HG02678 (cell line): ENCODE measurements around the gene ST8SIA6.
"Not testable (repeated sequence)": the region's sequence is repeated elsewhere in the genome, so short reads cannot be mapped to it uniquely, and the experiment has no call there.

Experiments
- ATAC-seq: cut with Tn5 transposase; IDR thresholded peaks from one replicate; pipeline ENCODE4 v1.9.1; 2021; ENCODE audit warnings: mild to moderate bottlenecking, moderate library complexity; ENCODE audit not compliant: unreplicated experiment

Gene ST8SIA6

GRCh38 chr10:17349717-17350116, 104.7 kb downstream of the ST8SIA6 start:
- ATAC-seq: no peak

GRCh38 chr10:17348501-17349349, 105.7 kb downstream of the ST8SIA6 start:
- no peak for ATAC-seq

- no peak for ATAC-seq
Measured at GRCh38 chr10:17348011-17348500, 106.3 kb downstream of the ST8SIA6 start.

- no peak for ATAC-seq
Measured at GRCh38 chr10:17344206-17344605, 110.2 kb downstream of the ST8SIA6 start.

DNA sequence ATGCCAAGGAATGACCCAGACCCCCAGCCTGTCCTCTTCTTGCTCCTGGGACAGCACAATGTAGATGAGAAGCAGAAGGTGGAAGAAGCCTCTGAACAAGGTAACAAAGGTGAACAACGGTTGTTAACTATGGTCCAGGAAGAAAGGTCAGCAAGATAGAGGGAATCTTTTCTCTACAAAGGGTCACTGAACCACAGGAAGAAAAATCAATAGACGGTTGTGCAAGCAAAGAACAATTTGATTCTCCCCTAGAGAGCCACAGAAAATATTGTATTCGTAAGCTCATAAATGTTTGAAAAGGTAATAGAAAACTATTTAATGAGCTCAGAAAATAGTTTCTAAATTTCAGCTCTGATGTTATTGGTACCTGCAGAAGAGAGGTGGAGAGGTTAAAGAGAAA, 111.3 kb downstream of the ST8SIA6 start:
- ATAC-seq: no peak

DNA sequence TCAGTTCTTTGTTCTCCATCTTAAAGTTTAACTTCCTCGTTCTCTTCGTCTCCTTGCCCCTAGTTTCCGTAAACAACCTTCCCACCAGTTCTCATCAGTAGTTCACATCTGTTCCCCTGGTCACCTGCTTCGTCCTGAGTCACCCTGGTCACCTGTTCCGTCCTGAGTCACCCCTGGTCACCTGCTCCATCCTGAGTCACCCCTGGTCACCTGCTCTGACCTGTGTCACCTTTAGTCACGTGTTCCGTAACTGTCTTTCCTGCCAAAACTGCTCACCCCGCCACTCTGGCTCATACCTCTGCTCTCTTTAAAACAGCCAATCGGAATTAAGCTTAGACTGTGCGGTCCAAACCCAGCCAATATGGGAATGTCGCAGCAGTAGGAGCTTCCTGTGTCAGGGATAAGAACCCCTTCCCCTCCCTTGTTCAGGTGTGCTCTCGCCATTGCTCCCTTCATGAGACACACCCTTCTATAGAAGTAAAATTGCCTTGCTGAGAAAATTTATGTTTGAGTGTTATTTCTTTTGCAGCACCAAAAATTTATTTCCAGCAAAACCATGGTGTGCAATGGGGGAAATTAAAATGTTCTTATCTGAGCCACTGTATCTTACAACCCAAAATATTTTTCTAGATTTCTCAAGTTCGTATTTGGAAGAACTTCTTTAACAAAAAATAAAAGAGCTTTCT, 114.1 kb downstream of the ST8SIA6 start:
- no peak for ATAC-seq

GRCh38 chr10:17335065-17335464, 119.3 kb downstream of the ST8SIA6 start:
- ATAC-seq: no peak

DNA sequence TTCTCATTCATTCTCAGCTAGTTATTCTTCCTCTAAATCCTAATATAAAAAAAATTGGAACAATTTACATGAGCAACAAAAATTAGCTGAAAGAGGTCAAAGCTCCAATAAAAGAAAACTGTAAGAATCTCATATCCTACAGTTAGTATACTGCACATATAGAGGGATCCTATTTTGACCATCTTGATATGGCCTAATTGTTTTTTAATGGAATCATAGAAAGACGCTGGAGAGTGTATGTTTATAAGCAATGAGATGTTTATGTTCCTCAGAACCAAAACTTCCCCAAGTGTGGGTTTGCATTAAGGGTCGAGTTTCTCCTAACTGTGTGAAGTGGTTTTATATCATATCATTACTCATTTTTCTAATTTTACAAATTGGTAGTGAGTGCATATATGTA, 123.9 kb downstream of the ST8SIA6 start:
- no peak for ATAC-seq

GRCh38 chr10:17326377-17326776, 128.0 kb downstream of the ST8SIA6 start:
- no peak for ATAC-seq

DNA sequence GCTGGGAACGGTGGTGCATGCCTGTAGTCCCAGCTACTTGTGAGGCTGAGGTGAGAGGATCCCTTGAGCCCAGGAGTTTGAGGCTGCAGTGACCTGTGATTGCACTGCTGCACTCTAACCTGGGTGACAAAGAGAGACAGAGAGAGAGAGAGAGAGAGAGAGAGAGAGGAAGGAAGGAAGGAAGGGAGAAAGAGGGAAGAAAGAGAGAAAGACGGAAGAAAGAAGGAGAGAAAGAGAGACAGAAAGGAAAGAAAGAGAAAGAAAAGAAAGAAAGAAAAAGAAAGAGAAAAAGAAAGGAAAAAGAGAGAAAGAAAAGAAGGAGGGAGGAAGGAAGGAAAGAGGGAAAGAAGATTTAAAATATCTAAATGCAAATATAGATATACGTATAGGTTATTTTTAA, 132.4 kb downstream of the ST8SIA6 start:
- ATAC-seq: not testable (repeated sequence)

DNA sequence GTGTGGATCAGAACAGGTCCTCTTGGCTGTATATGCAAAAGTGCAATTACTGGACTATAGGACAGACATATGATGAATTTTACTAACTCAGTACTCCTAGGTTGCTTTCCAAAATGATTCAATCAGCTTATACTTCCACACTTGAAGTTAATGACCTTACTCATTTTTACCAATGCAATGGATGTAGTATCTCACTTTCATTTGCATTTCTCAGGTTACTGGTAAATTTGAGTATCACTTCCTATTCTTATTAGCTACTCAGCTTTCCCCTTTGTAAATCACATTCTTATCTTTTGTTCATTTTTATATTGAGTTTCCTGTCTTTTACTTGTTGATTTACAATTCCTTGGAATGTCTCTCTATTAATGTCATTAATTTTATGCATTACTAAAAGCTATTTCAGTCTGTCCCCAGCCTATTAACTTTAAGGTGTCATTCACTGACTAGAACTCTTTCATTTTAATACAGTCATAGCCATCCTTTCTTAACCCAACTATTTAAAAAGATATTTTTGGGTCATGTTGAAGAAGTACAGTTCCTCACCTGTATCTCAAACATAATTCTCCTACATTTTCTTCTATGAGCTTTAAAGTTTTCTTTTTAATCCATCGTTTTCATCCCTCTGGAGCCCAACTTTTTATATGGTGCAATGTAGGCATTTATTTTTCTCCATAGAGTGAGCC, 137.8 kb downstream of the ST8SIA6 start:
- ATAC-seq: peak; percentile 87

GRCh38 chr10:17309435-17309834, 145.0 kb downstream of the ST8SIA6 start:
- ATAC-seq: no peak

- no peak for ATAC-seq
Measured at GRCh38 chr10:17307123-17307522, 147.3 kb downstream of the ST8SIA6 start.

DNA sequence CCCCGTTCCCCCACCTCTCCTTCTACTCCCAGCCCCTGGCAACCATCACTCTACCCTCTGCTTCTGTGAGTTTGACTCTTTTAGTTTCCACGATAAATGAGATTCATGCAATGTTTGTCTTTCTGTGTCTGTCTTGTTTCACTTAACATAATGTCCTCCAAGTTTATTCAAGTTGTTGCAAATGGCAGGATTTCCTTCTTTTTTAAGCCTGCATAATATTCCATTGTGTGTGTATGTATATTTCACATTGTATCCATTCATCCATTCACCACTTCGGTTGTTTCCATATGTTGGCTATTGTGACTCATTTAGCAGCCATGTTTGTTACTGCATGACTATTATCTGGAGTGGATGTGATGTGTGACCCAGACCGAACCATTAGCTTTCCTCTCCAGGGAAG, 162.0 kb downstream of the ST8SIA6 start:
- no peak for ATAC-seq

DNA sequence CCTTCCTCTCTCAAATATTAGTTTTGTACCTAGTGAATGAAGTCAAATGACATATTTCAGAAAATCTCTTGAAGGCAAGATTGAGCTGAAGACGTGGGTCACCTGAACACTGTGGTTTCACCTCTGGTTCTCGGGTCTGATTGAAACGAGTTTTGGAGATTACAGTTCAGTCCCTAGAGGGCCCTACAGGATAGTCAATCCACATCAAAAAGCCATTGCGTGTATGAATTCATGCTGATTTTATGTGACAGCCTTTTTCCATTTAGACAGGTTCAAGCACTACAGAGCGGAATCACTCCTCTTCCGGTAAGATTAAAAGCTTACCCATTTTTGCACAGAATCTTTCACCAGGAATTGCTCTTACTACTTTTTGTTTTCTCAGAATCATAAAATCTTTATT, 164.2 kb downstream of the ST8SIA6 start:
- no peak for ATAC-seq

DNA sequence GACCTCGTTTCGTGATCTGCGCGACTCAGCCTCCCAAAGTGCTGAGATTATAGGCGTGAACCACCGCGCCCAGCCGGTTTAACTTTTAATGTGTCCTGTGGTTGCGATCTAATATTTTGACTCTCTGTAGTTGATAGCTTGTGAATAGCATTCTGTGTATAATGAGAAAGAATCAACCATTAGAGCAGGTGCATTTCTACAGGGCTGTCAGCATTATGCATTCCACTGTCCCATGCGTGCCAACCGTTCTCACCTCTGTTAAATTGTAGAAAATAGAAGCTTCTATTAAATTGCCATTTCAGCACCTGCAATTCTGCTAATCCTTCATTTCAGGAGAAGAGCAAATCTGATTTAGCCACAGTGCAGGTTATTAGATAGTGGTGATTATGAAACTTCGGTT, 164.6 kb downstream of the ST8SIA6 start:
- no peak for ATAC-seq

DNA sequence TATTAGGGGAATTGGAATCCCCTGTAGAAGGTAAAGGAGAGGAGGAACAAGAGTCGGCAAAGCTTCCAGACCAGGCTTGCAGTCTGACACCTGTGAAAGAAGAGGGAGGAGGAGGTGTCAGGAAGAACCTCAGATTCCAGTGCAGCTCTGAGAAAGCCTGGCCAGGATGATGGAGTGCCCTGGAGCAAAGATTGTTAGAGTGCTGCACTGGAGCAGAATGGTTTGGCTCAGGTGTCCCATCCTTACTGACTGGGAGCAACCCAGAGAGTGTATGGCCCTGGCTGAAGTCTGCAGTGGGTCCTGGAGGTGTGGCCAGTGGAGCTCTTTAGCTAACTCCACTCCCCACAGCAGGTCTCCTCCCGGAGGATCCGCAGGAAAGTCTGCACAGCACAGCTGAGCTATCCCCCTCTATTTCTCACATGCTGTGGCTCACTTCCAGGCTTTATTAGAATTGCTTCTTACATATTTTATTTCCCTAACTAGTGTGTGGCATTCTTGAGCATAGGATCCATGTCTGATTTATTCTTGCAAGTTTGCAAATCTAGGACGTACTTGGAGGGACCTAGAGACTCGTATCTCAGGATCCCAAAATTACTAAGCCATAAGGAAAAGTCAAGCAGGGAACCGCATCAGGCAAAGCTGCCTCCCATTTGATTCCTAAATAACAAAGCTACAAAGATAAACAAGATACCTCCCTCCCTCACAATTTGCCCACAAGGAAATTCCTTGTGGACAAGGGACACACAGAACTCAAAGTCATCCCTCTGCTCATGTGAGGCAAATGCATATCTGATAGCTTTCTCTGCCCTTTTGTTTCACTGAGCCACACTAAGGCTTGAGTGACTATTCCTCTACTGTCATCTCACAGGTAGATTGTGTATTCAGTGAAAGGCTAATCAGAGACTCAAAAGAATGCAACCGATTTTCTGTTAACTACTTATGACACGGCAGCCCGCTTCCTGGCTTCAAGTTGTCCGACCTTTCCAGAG, 167.5 kb downstream of the ST8SIA6 start:
- ATAC-seq: no peak

DNA sequence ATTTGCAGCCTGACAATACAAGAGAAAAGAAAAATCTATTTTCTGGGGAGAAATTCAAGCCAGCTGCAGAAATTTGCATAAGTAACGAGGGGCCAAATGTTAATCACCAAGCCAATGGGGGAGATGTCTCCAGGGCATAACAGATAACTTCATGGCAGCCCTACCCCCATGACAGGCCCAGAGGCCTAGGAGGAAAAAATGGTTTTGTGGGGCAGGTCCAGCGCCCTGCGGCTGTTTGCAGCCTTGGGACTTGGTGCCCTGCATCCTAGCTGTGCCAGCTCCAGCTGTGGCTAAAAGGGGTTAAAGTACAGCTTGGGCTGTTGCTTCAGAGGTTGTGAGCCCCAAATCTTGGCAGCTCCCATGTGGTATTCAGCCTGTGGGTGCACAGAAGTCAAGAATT, 172.1 kb downstream of the ST8SIA6 start:
- no peak for ATAC-seq

DNA sequence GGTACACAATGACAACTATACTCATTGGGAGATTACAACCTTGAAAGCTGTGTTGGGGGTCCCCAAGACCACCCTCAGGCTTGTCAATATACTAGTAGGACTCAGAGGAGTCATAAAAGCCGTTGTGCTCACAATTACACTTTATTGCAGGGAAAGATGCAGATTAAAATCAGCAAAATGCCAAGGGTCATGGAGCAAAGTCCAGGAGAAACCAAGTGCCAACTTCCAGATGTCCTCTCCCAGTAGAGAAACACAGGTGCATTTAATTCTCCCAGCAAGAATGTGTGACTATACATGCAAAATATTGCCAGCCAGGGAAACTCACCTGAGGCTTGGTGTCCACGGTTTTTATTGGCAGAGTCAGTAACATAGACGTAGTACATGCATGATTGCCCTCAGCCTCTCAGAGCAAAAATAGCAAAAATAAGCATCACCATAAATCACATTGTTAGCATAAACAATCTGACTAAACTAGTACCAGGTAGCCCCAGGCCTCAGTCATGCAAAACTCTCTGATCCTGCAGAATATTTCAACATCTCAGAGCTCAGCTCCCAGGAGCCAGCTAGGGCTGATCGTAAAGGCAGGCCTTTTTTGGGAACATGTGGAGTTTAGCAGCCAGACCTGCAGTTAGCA, 175.7 kb downstream of the ST8SIA6 start:
- no peak for ATAC-seq
